ENCODE data around the gene CUL4B.

CUL4B gene

GRCh38 chrX:120570011-120570600 is 9.3 kb upstream of the CUL4B start:
- DNase-seq (ENCODE audit: low read depth, low spot score), result no peak
- no peak for TF ChIP-seq CTCF (IDR thresholded peaks at IDR 0.05; ENCODE audit: low read depth, low read length)
- in situ Hi-C loops (cut with HindIII; ENCODE audit: low sequenced_read_pairs), result no loop called here
- H3K4me3 ChIP-seq (ENCODE audit: low read depth, low read length), result no peak overlapping the region

GRCh38 chrX:120568609-120569008 is 7.8 kb upstream of the CUL4B start:
- no peak overlapping the region for H3K4me3 ChIP-seq (ENCODE audit: low read depth, low read length)
- in situ Hi-C loops (cut with HindIII; ENCODE audit: low sequenced_read_pairs), result no loop called here
- DNase-seq (ENCODE audit: low read depth, low spot score), result no peak
- no peak for TF ChIP-seq CTCF (IDR thresholded peaks at IDR 0.05; ENCODE audit: low read depth, low read length)

GRCh38 chrX:120568035-120568434 is 7.3 kb upstream of the CUL4B start:
- no peak overlapping the region for H3K4me3 ChIP-seq (ENCODE audit: low read depth, low read length)
- in situ Hi-C loops (cut with HindIII; ENCODE audit: low sequenced_read_pairs), result no loop called here
- no peak for TF ChIP-seq CTCF (IDR thresholded peaks at IDR 0.05; ENCODE audit: low read depth, low read length)
- no peak for DNase-seq (ENCODE audit: low read depth, low spot score)

- no peak for TF ChIP-seq CTCF (IDR thresholded peaks at IDR 0.05; ENCODE audit: low read depth, low read length)
- in situ Hi-C loops (cut with HindIII; ENCODE audit: low sequenced_read_pairs), result no loop called here
- no peak for DNase-seq (ENCODE audit: low read depth, low spot score)
- H3K4me3 ChIP-seq (ENCODE audit: low read depth, low read length), result no peak overlapping the region
Observed at GRCh38 chrX:120566817-120567216, 6.1 kb upstream of the CUL4B start.

GRCh38 chrX:120564925-120565324 is 4.2 kb upstream of the CUL4B start:
- no peak for DNase-seq (ENCODE audit: low read depth, low spot score)
- no peak for TF ChIP-seq CTCF (IDR thresholded peaks at IDR 0.05; ENCODE audit: low read depth, low read length)
- H3K4me3 ChIP-seq (ENCODE audit: low read depth, low read length), result no peak overlapping the region
- in situ Hi-C loops (cut with HindIII; ENCODE audit: low sequenced_read_pairs), result no loop called here

- TF ChIP-seq CTCF (IDR thresholded peaks at IDR 0.05; ENCODE audit: low read depth, low read length), result no peak
- H3K4me3 ChIP-seq (ENCODE audit: low read depth, low read length), result no peak overlapping the region
- in situ Hi-C loops (cut with HindIII; ENCODE audit: low sequenced_read_pairs), result no loop called here
- no peak for DNase-seq (ENCODE audit: low read depth, low spot score)
Observed at GRCh38 chrX:120562569-120562926, 1.8 kb upstream of the CUL4B start.
